Neural cell (in vitro differentiated cells): ENCODE data around the gene PRTG. TPM values are rescaled to one million over a fixed set of nuclear protein-coding genes. Genes with fewer than 3 reads are reported as not detected.

Experiments
- H2AFZ ChIP-seq: fragments of 200-600, 300-800 bp; sonication (generic), shearing (Covaris generic); 2 replicates; pipeline ENCODE4 v1.6.0; 2014; ENCODE audit warnings: low read depth, mild to moderate bottlenecking, antibody characterized with exemption, low read length, moderate library complexity
- H3F3A ChIP-seq: fragments of 200-600 bp; shearing (Covaris generic); 2 replicates; pipeline ENCODE4 v1.6.1; 2016; ENCODE audit warnings: mild to moderate bottlenecking, moderate library complexity, mixed read lengths, antibody characterized with exemption, low read length; ENCODE audit not compliant: insufficient read depth, poor library complexity, severe bottlenecking
- H3K27ac ChIP-seq: fragments of 200-600, 300-800 bp; sonication (generic), shearing (Covaris generic); 2 replicates; pipeline ENCODE4 v1.5.1; 2014; ENCODE audit warnings: mild to moderate bottlenecking, low read length, moderate library complexity
- H3K27me3 ChIP-seq: fragments of 300-800, 200-600 bp; sonication (generic), shearing (Covaris generic); 2 replicates; pipeline ENCODE4 v1.6.0; 2014; ENCODE audit warnings: mild to moderate bottlenecking, low read depth, low read length, moderate library complexity; ENCODE audit not compliant: insufficient read depth
- H3K36me3 ChIP-seq: fragments of 300-800, 200-600 bp; sonication (generic), shearing (Covaris generic); 2 replicates; pipeline ENCODE4 v1.5.1; 2014; ENCODE audit warnings: mild to moderate bottlenecking, antibody characterized with exemption, low read length, moderate library complexity; ENCODE audit not compliant: insufficient read depth
- H3K4me2 ChIP-seq: fragments of 300-800, 200-600 bp; sonication (generic), shearing (Covaris generic); 2 replicates; pipeline ENCODE4 v1.6.0; 2014; ENCODE audit warnings: mild to moderate bottlenecking, low read length
- H3K4me3 ChIP-seq: fragments of 300-800, 200-600 bp; sonication (generic), shearing (Covaris generic); 2 replicates; pipeline ENCODE4 v1.5.1; 2014; ENCODE audit warnings: mild to moderate bottlenecking, low read length, moderate library complexity
- H3K79me2 ChIP-seq: fragments of 200-600 bp; shearing (Covaris generic); replicated peaks from 2 replicates; pipeline ENCODE4 v1.6.0; 2014; ENCODE audit warnings: mild to moderate bottlenecking, low read length, moderate library complexity; ENCODE audit not compliant: insufficient read depth
- H3K9ac ChIP-seq: fragments of 300-800, 200-600 bp; sonication (generic), shearing (Covaris generic); 2 replicates; pipeline ENCODE4 v1.6.1; 2016; ENCODE audit warnings: mild to moderate bottlenecking, low read length, mixed read lengths
- H3K9me2 ChIP-seq: fragments of 200-600 bp; shearing (Covaris generic); 2 replicates; pipeline ENCODE4 v1.6.1; 2016; ENCODE audit warnings: mild to moderate bottlenecking, low read length, mixed read lengths; ENCODE audit not compliant: insufficient read depth
- H3K9me3 ChIP-seq: fragments of 200-600, 300-800 bp; sonication (generic), shearing (Covaris generic); 2 replicates; pipeline ENCODE4 v1.6.1; 2016; ENCODE audit warnings: mild to moderate bottlenecking, mixed run types, low read length, moderate library complexity, mixed read lengths
- H4K20me1 ChIP-seq: fragments of 200-600 bp; shearing (Covaris generic); 2 replicates; pipeline ENCODE4 v1.6.1; 2016; ENCODE audit warnings: mild to moderate bottlenecking, mixed run types; ENCODE audit not compliant: insufficient read depth
- EP300 ChIP-seq: fragments of 450-650 bp; conservative IDR thresholded peaks from 2 replicates; pipeline ENCODE4 v1.6.1; 2014; ENCODE audit warnings: antibody characterized with exemption, mild to moderate bottlenecking, moderate library complexity; ENCODE audit not compliant: poor library complexity, severe bottlenecking
- EZH2 ChIP-seq: fragments of 200-600, 300-800 bp; shearing (Covaris generic), sonication (generic); IDR thresholded peaks from 2 replicates; pipeline ENCODE4 v1.6.1; 2014; ENCODE audit warnings: antibody characterized with exemption, low read length, borderline replicate concordance, mild to moderate bottlenecking; ENCODE audit not compliant: insufficient read depth, poor library complexity, severe bottlenecking
- MXI1 ChIP-seq: fragments of 450-650 bp; conservative IDR thresholded peaks from 2 replicates; pipeline ENCODE4 v1.6.1; 2014; ENCODE audit warnings: antibody characterized with exemption, mild to moderate bottlenecking; ENCODE audit not compliant: poor library complexity, severe bottlenecking
- POLR2AphosphoS5 ChIP-seq: IDR thresholded peaks from 2 replicates; pipeline ENCODE4 v1.6.1; 2012
- RAD21 ChIP-seq: fragments of 450-650 bp; conservative IDR thresholded peaks from 2 replicates; pipeline ENCODE4 v1.6.1; 2014; ENCODE audit warnings: antibody characterized with exemption, mild to moderate bottlenecking, moderate library complexity
- SMC3 ChIP-seq: fragments of 450-650 bp; conservative IDR thresholded peaks from 2 replicates; pipeline ENCODE4 v1.6.1; 2014; ENCODE audit warnings: antibody characterized with exemption, mild to moderate bottlenecking, moderate library complexity; ENCODE audit not compliant: poor library complexity
- TAF1 ChIP-seq: IDR thresholded peaks from 2 replicates; pipeline ENCODE4 v1.6.1; 2012; ENCODE audit warnings: low read depth
- polyA plus RNA-seq: library from polyadenylated mRNA; depleted of rRNA; stranded (reverse); fragments of >200 nt; gene quantifications from 2 replicates; pipeline ENCODE4 v1.2.3, GENCODE V29; 2014
- TF ChIP-seq, protein P1 (sequence below): fragments of 450-650 bp; IDR thresholded peaks from 2 replicates; pipeline ENCODE4 v1.5.1; 2014; ENCODE audit warnings: antibody characterized with exemption, mild to moderate bottlenecking, moderate library complexity; ENCODE audit not compliant: poor library complexity, severe bottlenecking
- TF ChIP-seq, protein P2 (sequence below): IDR thresholded peaks from 2 replicates; pipeline ENCODE4 v1.6.1; 2012; ENCODE audit warnings: borderline replicate concordance

PRTG gene
- polyA plus RNA-seq, 1 donor from 2014 or later: 3.8 TPM

DNA sequence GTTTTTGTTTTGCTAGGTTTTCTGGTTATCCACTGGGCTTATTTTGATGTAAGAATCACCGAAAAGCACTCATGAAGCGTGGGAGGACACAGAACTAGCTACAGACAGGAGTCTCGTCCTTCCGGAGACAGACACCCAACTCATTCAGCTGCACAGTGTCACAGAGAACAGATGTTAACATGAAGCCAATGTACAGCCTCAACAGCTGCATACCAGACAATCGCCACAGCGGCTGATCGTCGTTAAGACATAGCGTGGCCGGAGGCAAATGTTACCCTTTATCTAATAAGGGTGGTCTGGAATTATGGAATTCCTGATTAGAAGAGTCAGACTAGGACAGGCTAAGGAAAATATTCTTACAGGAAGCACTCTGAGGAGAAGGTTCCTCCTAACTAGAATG is 153.7 kb downstream of the PRTG start:
- no peak for TF ChIP-seq TAF1
- TF ChIP-seq EZH2: no peak
- TF ChIP-seq RAD21: no peak
- TF ChIP-seq EP300: no peak
- TF ChIP-seq SMC3: no peak
- TF ChIP-seq, protein P1, sequence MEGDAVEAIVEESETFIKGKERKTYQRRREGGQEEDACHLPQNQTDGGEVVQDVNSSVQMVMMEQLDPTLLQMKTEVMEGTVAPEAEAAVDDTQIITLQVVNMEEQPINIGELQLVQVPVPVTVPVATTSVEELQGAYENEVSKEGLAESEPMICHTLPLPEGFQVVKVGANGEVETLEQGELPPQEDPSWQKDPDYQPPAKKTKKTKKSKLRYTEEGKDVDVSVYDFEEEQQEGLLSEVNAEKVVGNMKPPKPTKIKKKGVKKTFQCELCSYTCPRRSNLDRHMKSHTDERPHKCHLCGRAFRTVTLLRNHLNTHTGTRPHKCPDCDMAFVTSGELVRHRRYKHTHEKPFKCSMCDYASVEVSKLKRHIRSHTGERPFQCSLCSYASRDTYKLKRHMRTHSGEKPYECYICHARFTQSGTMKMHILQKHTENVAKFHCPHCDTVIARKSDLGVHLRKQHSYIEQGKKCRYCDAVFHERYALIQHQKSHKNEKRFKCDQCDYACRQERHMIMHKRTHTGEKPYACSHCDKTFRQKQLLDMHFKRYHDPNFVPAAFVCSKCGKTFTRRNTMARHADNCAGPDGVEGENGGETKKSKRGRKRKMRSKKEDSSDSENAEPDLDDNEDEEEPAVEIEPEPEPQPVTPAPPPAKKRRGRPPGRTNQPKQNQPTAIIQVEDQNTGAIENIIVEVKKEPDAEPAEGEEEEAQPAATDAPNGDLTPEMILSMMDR: no peak
- no peak for TF ChIP-seq POLR2AphosphoS5
- TF ChIP-seq MXI1: no peak
- TF ChIP-seq, protein P2, sequence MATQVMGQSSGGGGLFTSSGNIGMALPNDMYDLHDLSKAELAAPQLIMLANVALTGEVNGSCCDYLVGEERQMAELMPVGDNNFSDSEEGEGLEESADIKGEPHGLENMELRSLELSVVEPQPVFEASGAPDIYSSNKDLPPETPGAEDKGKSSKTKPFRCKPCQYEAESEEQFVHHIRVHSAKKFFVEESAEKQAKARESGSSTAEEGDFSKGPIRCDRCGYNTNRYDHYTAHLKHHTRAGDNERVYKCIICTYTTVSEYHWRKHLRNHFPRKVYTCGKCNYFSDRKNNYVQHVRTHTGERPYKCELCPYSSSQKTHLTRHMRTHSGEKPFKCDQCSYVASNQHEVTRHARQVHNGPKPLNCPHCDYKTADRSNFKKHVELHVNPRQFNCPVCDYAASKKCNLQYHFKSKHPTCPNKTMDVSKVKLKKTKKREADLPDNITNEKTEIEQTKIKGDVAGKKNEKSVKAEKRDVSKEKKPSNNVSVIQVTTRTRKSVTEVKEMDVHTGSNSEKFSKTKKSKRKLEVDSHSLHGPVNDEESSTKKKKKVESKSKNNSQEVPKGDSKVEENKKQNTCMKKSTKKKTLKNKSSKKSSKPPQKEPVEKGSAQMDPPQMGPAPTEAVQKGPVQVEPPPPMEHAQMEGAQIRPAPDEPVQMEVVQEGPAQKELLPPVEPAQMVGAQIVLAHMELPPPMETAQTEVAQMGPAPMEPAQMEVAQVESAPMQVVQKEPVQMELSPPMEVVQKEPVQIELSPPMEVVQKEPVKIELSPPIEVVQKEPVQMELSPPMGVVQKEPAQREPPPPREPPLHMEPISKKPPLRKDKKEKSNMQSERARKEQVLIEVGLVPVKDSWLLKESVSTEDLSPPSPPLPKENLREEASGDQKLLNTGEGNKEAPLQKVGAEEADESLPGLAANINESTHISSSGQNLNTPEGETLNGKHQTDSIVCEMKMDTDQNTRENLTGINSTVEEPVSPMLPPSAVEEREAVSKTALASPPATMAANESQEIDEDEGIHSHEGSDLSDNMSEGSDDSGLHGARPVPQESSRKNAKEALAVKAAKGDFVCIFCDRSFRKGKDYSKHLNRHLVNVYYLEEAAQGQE: no peak
- no peak overlapping the region for H2AFZ ChIP-seq
- peak overlapping the region; percentile 86 for H3K9ac ChIP-seq

DNA sequence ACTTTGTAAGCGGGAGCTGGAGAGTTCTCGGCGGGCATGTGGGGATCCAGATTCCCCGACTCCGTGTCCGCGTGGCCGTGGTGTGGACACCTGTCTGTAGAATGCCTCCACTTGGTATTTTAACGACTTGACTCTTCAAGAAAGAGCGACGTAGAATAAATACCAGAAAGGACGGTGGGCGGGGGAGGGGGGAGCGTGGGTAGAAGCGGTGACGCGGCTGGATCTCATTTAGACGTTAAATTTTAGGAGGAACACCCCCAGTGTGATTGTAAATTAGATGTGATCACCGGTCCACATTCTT is 154.2 kb downstream of the PRTG start:
- no peaks in the 10 kb centered on the region for H3K9me2 ChIP-seq
- no peaks in the 10 kb centered on the region for H3F3A ChIP-seq
- TF ChIP-seq EP300 (no peak), EZH2 (no peak), POLR2AphosphoS5 (no peak), TAF1 (no peak), SMC3 (no peak), RAD21 (no peak), MXI1 (no peak)
- TF ChIP-seq, protein P1: no peak
- TF ChIP-seq, protein P2: no peak
- H3K9ac ChIP-seq: peak overlapping the region; percentile 86
- H3K4me3 ChIP-seq: peak overlapping the region; percentile 74
- peak overlapping the region; percentile 42 for H2AFZ ChIP-seq
- no peak overlapping the region for H3K4me2 ChIP-seq
- no peaks in the 10 kb centered on the region for H3K9me3 ChIP-seq
- no peaks in the 10 kb centered on the region for H4K20me1 ChIP-seq
- no peaks in the 10 kb centered on the region for H3K27me3 ChIP-seq
- no peaks in the 10 kb centered on the region for H3K36me3 ChIP-seq
- peaks cover 33% of the 10 kb centered on the region for H3K79me2 ChIP-seq
- peak overlapping the region; percentile 80 for H3K27ac ChIP-seq

More for the DNA sequence above, 153.7 kb downstream of the PRTG start:
- no peaks in the 10 kb centered on the region for H3F3A ChIP-seq
- H3K9me2 ChIP-seq: no peaks in the 10 kb centered on the region
- peak overlapping the region; percentile 80 for H3K27ac ChIP-seq
- peaks cover 28% of the 10 kb centered on the region for H3K79me2 ChIP-seq
- H3K4me2 ChIP-seq: no peak overlapping the region
- H3K36me3 ChIP-seq: no peaks in the 10 kb centered on the region
- peak overlapping the region; percentile 74 for H3K4me3 ChIP-seq
- H3K27me3 ChIP-seq: no peaks in the 10 kb centered on the region
- no peaks in the 10 kb centered on the region for H4K20me1 ChIP-seq
- H3K9me3 ChIP-seq: no peaks in the 10 kb centered on the region
